H9 (cell line): ENCODE measurements around the gene PLXNA2. TPM values are rescaled to one million over a fixed set of nuclear protein-coding genes. Genes with fewer than 3 reads are reported as not detected.
A peak's percentile ranks its signal among the peaks of the same experiment; 100 is the strongest.

Source experiments
- DNase-seq: peaks from one replicate; pipeline ENCODE4 v3.0.0-alpha.2; 2017
- H2AFZ ChIP-seq: one replicate; pipeline ENCODE4 v1.6.1; 2013; ENCODE audit warnings: mild to moderate bottlenecking, low read length, control low read depth, moderate library complexity
- H2AK5ac ChIP-seq: 2 replicates; pipeline ENCODE4 v1.6.1; 2013; ENCODE audit warnings: low read length, control low read depth, mixed read lengths; ENCODE audit not compliant: insufficient read length
- H2BK120ac ChIP-seq: one replicate; pipeline ENCODE4 v1.6.1; 2013; ENCODE audit warnings: low read depth, mild to moderate bottlenecking, low read length, control low read depth, inconsistent platforms; ENCODE audit not compliant: poor library complexity, severe bottlenecking
- H2BK12ac ChIP-seq: 2 replicates; pipeline ENCODE4 v1.6.1; 2013; ENCODE audit warnings: low read length, control low read depth, mixed read lengths, low read depth; ENCODE audit not compliant: insufficient read length
- H2BK15ac ChIP-seq: 2 replicates; pipeline ENCODE4 v1.6.1; 2013; ENCODE audit warnings: low read depth, low read length, control low read depth
- H2BK20ac ChIP-seq: one replicate; pipeline ENCODE4 v1.6.1; 2013; ENCODE audit warnings: low read depth, mild to moderate bottlenecking, low read length, control low read depth, inconsistent platforms; ENCODE audit not compliant: poor library complexity, severe bottlenecking
- H2BK5ac ChIP-seq: 2 replicates; pipeline ENCODE4 v1.6.1; 2013; ENCODE audit warnings: low read length, control low read depth, mixed read lengths; ENCODE audit not compliant: insufficient read length
- H3K14ac ChIP-seq: 2 replicates; pipeline ENCODE4 v1.6.1; 2013; ENCODE audit warnings: low read length, control low read depth; ENCODE audit not compliant: insufficient read depth
- H3K18ac ChIP-seq: 2 replicates; pipeline ENCODE4 v1.6.1; 2013; ENCODE audit warnings: low read depth, mild to moderate bottlenecking, mixed read lengths, low read length, control low read depth; ENCODE audit not compliant: insufficient read length
- H3K23ac ChIP-seq: 2 replicates; pipeline ENCODE4 v1.6.1; 2013; ENCODE audit warnings: low read length, control low read depth, mixed read lengths, low read depth; ENCODE audit not compliant: insufficient read length
- H3K23me2 ChIP-seq: 2 replicates; pipeline ENCODE4 v1.6.1; 2013; ENCODE audit warnings: low read depth, mild to moderate bottlenecking, mixed read lengths, low read length, control low read depth; ENCODE audit not compliant: insufficient read length, poor library complexity, severe bottlenecking
- H3K27ac ChIP-seq: 2 replicates; pipeline ENCODE4 v1.5.1; 2013; ENCODE audit warnings: low read length, control low read depth, mixed read lengths, low read depth; ENCODE audit not compliant: insufficient read length
- H3K27me3 ChIP-seq: 2 replicates; pipeline ENCODE4 v1.6.1; 2013; ENCODE audit warnings: low read length, control low read depth, inconsistent platforms; ENCODE audit not compliant: insufficient read depth
- H3K4ac ChIP-seq: 2 replicates; pipeline ENCODE4 v1.6.1; 2013; ENCODE audit warnings: low read depth, mild to moderate bottlenecking, control low read depth, inconsistent platforms, low read length, moderate library complexity
- H3K4me1 ChIP-seq: 2 replicates; pipeline ENCODE4 v1.6.1; 2013; ENCODE audit warnings: low read length, control low read depth, inconsistent platforms; ENCODE audit not compliant: insufficient read depth
- H3K4me2 ChIP-seq: 2 replicates; pipeline ENCODE4 v1.6.1; 2013; ENCODE audit warnings: low read length, control low read depth, mixed read lengths; ENCODE audit not compliant: insufficient read length, insufficient read depth
- H3K56ac ChIP-seq: 2 replicates; pipeline ENCODE4 v1.6.1; 2013; ENCODE audit warnings: low read depth, mild to moderate bottlenecking, mixed read lengths, low read length, control low read depth; ENCODE audit not compliant: insufficient read length
- H3K79me1 ChIP-seq: 2 replicates; pipeline ENCODE4 v1.6.1; 2013; ENCODE audit warnings: low read depth, mild to moderate bottlenecking, moderate library complexity, low read length, control low read depth, inconsistent platforms; ENCODE audit not compliant: insufficient read depth, poor library complexity, severe bottlenecking
- H3K79me2 ChIP-seq: 2 replicates; pipeline ENCODE4 v1.6.1; 2013; ENCODE audit warnings: low read length, control low read depth, inconsistent platforms; ENCODE audit not compliant: insufficient read depth
- H3K9ac ChIP-seq: 2 replicates; pipeline ENCODE4 v1.6.1; 2013; ENCODE audit warnings: low read length, control low read depth, mixed read lengths; ENCODE audit not compliant: insufficient read length; ENCODE audit errors: extremely low read depth
- H3K9me3 ChIP-seq: one replicate; pipeline ENCODE4 v1.6.1; 2013; ENCODE audit warnings: low read depth, low read length, inconsistent platforms; ENCODE audit not compliant: control insufficient read depth
- H3T11ph ChIP-seq: one replicate; pipeline ENCODE4 v1.6.1; 2013; ENCODE audit warnings: mild to moderate bottlenecking, low read length, control low read depth, inconsistent platforms
- H4K20me1 ChIP-seq: one replicate; pipeline ENCODE4 v1.6.1; 2013; ENCODE audit not compliant: control insufficient read depth, insufficient read length, insufficient read depth
- H4K5ac ChIP-seq: 2 replicates; pipeline ENCODE4 v1.6.1; 2013; ENCODE audit warnings: low read depth, mild to moderate bottlenecking, mixed read lengths, low read length, control low read depth; ENCODE audit not compliant: insufficient read length
- H4K8ac ChIP-seq: replicated peaks from 2 replicates; pipeline ENCODE4 v1.6.1; 2013; ENCODE audit warnings: low read length, control low read depth, mixed read lengths, low read depth; ENCODE audit not compliant: insufficient read length
- H4K91ac ChIP-seq: 2 replicates; pipeline ENCODE4 v1.6.1; 2013; ENCODE audit warnings: low read depth, mild to moderate bottlenecking, moderate library complexity, mixed read lengths, low read length, control low read depth; ENCODE audit not compliant: insufficient read length
- H3K27ac Mint-ChIP-seq, 3 experiments: 2 replicates in 2 of 3; 3 replicates in 1 of 3; pipeline ENCODE4 v1.8.0; 2020 to 2021; ENCODE audit warnings: mixed read lengths in 3 of 3, mild to moderate bottlenecking in 1 of 3, moderate library complexity in 1 of 3
- H3K27me3 Mint-ChIP-seq: 2 replicates; pipeline ENCODE4 v1.8.0; 2021; ENCODE audit warnings: low read depth, mild to moderate bottlenecking, moderate library complexity, mixed read lengths
- H3K36me3 Mint-ChIP-seq, 3 experiments: 2 replicates in 2 of 3; 3 replicates in 1 of 3; pipeline ENCODE4 v1.8.0; 2020 to 2021; ENCODE audit warnings: low read depth in 3 of 3, mixed read lengths in 3 of 3; ENCODE audit not compliant: insufficient read depth in 1 of 3
- H3K4me1 Mint-ChIP-seq, 2 experiments: 2 replicates each; pipeline ENCODE4 v1.8.0; 2020; ENCODE audit warnings: mixed read lengths in 2 of 2
- H3K4me3 Mint-ChIP-seq, 2 experiments: 2 replicates in 1 of 2; 3 replicates in 1 of 2; pipeline ENCODE4 v1.8.0; 2020 to 2021; ENCODE audit warnings: mild to moderate bottlenecking in 2 of 2, mixed read lengths in 2 of 2, moderate library complexity in 1 of 2
- H3K9me3 Mint-ChIP-seq, 2 experiments: 2 replicates in 1 of 2; 3 replicates in 1 of 2; pipeline ENCODE4 v1.8.0; 2020; ENCODE audit warnings: mild to moderate bottlenecking in 2 of 2, mixed read lengths in 2 of 2, moderate library complexity in 1 of 2
- CTCF ChIP-seq: fragments of 200-600 bp; sonication (generic); conservative IDR thresholded peaks from 3 replicates; pipeline ENCODE4 v1.8.0; 2021; ENCODE audit warnings: antibody characterized with exemption, mild to moderate bottlenecking
- WGBS: extraction: QIAGEN DNeasy Blood & Tissue Kit; methylation state at CpG from one replicate; pipeline ENCODE4 v1.1.7; 2013; ENCODE audit warnings: missing lambda C conversion rate, low lambda C conversion rate, mixed read lengths; ENCODE audit not compliant: insufficient read length; ENCODE audit errors: extremely low coverage; 5-methylcytosine and 5-hydroxymethylcytosine counted together
- total RNA-seq: library from RNA; stranded (reverse); gene quantifications from 2 replicates; pipeline ENCODE4 v1.2.1, GENCODE V29; 2021

PLXNA2 gene
- total RNA-seq, 1 experiment from 2014 or later = 0.57 TPM

- DNase-seq = no peak
- Histone ChIP-seq H4K91ac (no peak overlapping the region), H3K56ac (no peak overlapping the region), H3K9me3 (no peaks in the 10 kb centered on the region), H3K23me2 (no peaks in the 10 kb centered on the region), H4K20me1 (peaks cover 2% of the 10 kb centered on the region), H2BK20ac (no peak overlapping the region), H3K27ac (no peak overlapping the region), H2BK15ac (no peak overlapping the region), H3K9ac (no peak overlapping the region), H4K5ac (no peak overlapping the region), H3K18ac (no peak overlapping the region), H3K79me1 (no peaks in the 10 kb centered on the region), H3K23ac (no peak overlapping the region), H3K14ac (no peak overlapping the region), H2BK120ac (no peak overlapping the region), H3K4me2 (no peak overlapping the region), H2AFZ (no peak overlapping the region), H3K27me3 (no peaks in the 10 kb centered on the region; the same call in 1 of the 2 replicates), H2BK12ac (no peak overlapping the region), H2AK5ac (no peak overlapping the region), H3K79me2 (no peaks in the 10 kb centered on the region), H4K8ac (no peak overlapping the region), H3T11ph (no peak overlapping the region), H2BK5ac (no peak overlapping the region), H3K4ac (no peak overlapping the region), H3K4me1 (peaks cover 2% of the 10 kb centered on the region)
- peaks cover 28 to 31% of the 10 kb centered on the region in 2 experiments for H3K4me1 Mint-ChIP-seq
- no peak for TF ChIP-seq CTCF
- no peaks in the 10 kb centered on the region; a peak in 1 of 7 replicates for H3K36me3 Mint-ChIP-seq
- WGBS = no CpG with 5 or more reads among the region's 10 CpGs
- H3K9me3 Mint-ChIP-seq = no peaks in the 10 kb centered on the region
- peaks cover 29% of the 10 kb centered on the region for H3K27me3 Mint-ChIP-seq
- no peak overlapping the region for H3K27ac Mint-ChIP-seq
- peak overlapping the region in 1 of 2 experiments; percentile 22; a peak in 1 of 5 replicates for H3K4me3 Mint-ChIP-seq
Observed at GRCh38 chr1:208127792-208128529, 116.2 kb downstream of the PLXNA2 start.
